GM12878 (cell line): ENCODE data around the gene NDUFA5. TPM values are rescaled to one million over a fixed set of nuclear protein-coding genes. Genes with fewer than 3 reads are reported as not detected.

ENCODE experiments used
- ATAC-seq: fragments of 200-7000 bp; cut with Tn5 transposase; 3 replicates; pipeline ENCODE4 v1.9.1; 2020; ENCODE audit warnings: mild to moderate bottlenecking, moderate library complexity
- BruUV-seq: library from RNA; stranded (reverse); fragments of 400-500 nt; replicated peaks from 2 replicates; lab custom pipeline; 2021; lab: Mats Ljungman, UMichigan
- CTCF ChIA-PET: fragments of 300-600 bp; sonication (Branson Sonifier 250); formaldehyde crosslinking; extraction: SDS; loops from one replicate; lab custom pipeline; 2021; ENCODE audit warnings: inconsistent platforms; lab: Yijun Ruan, JAX
- POLR2A ChIA-PET: fragments of 350-600 bp; formaldehyde crosslinking; extraction: SDS; loops from one replicate; lab custom pipeline; 2021; ENCODE audit warnings: inconsistent platforms; lab: Charles Lee
- RAD21 ChIA-PET: fragments of 300-600 bp; sonication (Branson Sonifier 250); formaldehyde crosslinking; loops from one replicate; lab custom pipeline; 2023; ENCODE audit warnings: antibody characterized with exemption; ENCODE audit not compliant: unreplicated experiment; lab: Charles Lee
- SMC1A ChIA-PET: fragments of 300-600 bp; sonication (Branson Sonifier 250); formaldehyde crosslinking; loops from one replicate; lab custom pipeline; 2023; ENCODE audit not compliant: unreplicated experiment, uncharacterized antibody; lab: Charles Lee
- DNase-seq: peaks from one replicate; pipeline ENCODE4 v3.0.0-alpha.2; 2011; ENCODE audit warnings: low read depth, low spot score
- FAIRE-seq: peaks from 3 replicates; lab custom pipeline; 2011; peaks lifted over from hg19 to GRCh38; lab: Jason Lieb, UNC
- H2AFZ ChIP-seq: 2 replicates; pipeline ENCODE4 v1.6.0; 2011; ENCODE audit warnings: low read depth, low read length, control low read depth; ENCODE audit not compliant: control insufficient read depth
- H3K27ac ChIP-seq: 2 replicates; pipeline ENCODE4 v1.5.1; 2011; ENCODE audit warnings: control low read depth; ENCODE audit not compliant: control insufficient read depth, insufficient read depth
- H3K27me3 ChIP-seq, 2 experiments: replicated peaks in 1 of 2; 2 replicates each; pipeline versions ENCODE4 v1.6.0 to v1.6.1; 2011; ENCODE audit warnings: low read length in 1 of 2; ENCODE audit not compliant: control insufficient read depth in 2 of 2, insufficient read depth in 2 of 2
- H3K36me3 ChIP-seq, 2 experiments: 2 replicates each; pipeline ENCODE4 v1.5.1; 2011; ENCODE audit warnings: low read length in 1 of 2; ENCODE audit not compliant: control insufficient read depth in 2 of 2, insufficient read depth in 2 of 2
- H3K4me1 ChIP-seq: 2 replicates; pipeline ENCODE4 v1.6.1; 2011; ENCODE audit warnings: mild to moderate bottlenecking, low read length, moderate library complexity, mixed read lengths; ENCODE audit not compliant: control insufficient read depth, insufficient read depth
- H3K4me2 ChIP-seq: 2 replicates; pipeline ENCODE4 v1.6.0; 2011; ENCODE audit warnings: control low read depth; ENCODE audit not compliant: control insufficient read depth, insufficient read depth
- H3K4me3 ChIP-seq: fragments of 200-600 bp; sonication (generic); 2 replicates; pipeline ENCODE4 v1.5.1; 2016
- H3K79me2 ChIP-seq: 2 replicates; pipeline ENCODE4 v1.6.0; 2011; ENCODE audit warnings: low read length; ENCODE audit not compliant: control insufficient read depth, insufficient read depth
- H3K9ac ChIP-seq: 2 replicates; pipeline ENCODE4 v1.8.0; 2011; ENCODE audit warnings: low read length, control low read depth, mixed read lengths; ENCODE audit not compliant: control insufficient read depth, insufficient read depth
- H3K9me3 ChIP-seq: replicated peaks from 3 replicates; pipeline ENCODE4 v1.5.1; 2011; ENCODE audit warnings: mild to moderate bottlenecking, low read length; ENCODE audit not compliant: control insufficient read depth, insufficient read depth
- H4K20me1 ChIP-seq: 2 replicates; pipeline ENCODE4 v1.6.0; 2011; ENCODE audit not compliant: control insufficient read depth, insufficient read depth
- IKZF1 ChIP-seq: fragments of 450-650 bp; conservative IDR thresholded peaks from 2 replicates; pipeline ENCODE4 v1.6.1; 2017; ENCODE audit warnings: antibody characterized with exemption, mild to moderate bottlenecking
- PML ChIP-seq: IDR thresholded peaks from 2 replicates; pipeline ENCODE4 v1.6.1; 2012; ENCODE audit warnings: low read length, inconsistent platforms
- POLR2AphosphoS2 ChIP-seq: IDR thresholded peaks from 2 replicates; pipeline ENCODE4 v1.6.1; 2011; ENCODE audit warnings: low read depth, mild to moderate bottlenecking, low read length, improper control_type of control experiment, moderate library complexity
- REST ChIP-seq: IDR thresholded peaks from 2 replicates; pipeline ENCODE4 v1.6.1; 2012; ENCODE audit warnings: mild to moderate bottlenecking, low read depth, low read length
- SUPT20H ChIP-seq: IDR thresholded peaks from 2 replicates; pipeline ENCODE4 v1.6.1; 2011; ENCODE audit warnings: low read depth, mild to moderate bottlenecking, low read length, moderate library complexity, borderline replicate concordance; ENCODE audit not compliant: control insufficient read depth
- WGBS: methylation state at CpG from one replicate; pipeline ENCODE4 v1.1.6; 2016; ENCODE audit warnings: low lambda C conversion rate; ENCODE audit not compliant: insufficient replicate concordance, insufficient coverage; ENCODE audit errors: missing lambda C conversion rate; 5-methylcytosine and 5-hydroxymethylcytosine counted together
- in situ Hi-C: fragments of 300-500 bp; cut with MboI; formaldehyde crosslinking; loops from 9 replicates; pipeline ENCODE4 v1.14.3; 2018; ENCODE audit warnings: mixed read lengths
- intact Hi-C: fragments of 100-400 bp; cut with micrococcal nuclease; formaldehyde crosslinking; loops from one replicate; pipeline ENCODE4 v1.14.2; 2022; ENCODE audit not compliant: unreplicated experiment
- polyA plus RNA-seq, 11 experiments: library from polyadenylated mRNA; depleted of rRNA in 4 of 11; unstranded in 6 of 11; stranded (reverse) in 5 of 11; fragments of >200 nt; fragmentation: Nextera tagmentation in 4 of 11; fragmentation: Illumina TruSeq in 1 of 11; extraction: Ambion mirVana in 4 of 11; extraction: Trizol in 1 of 11; gene quantifications; 1 replicate in 1 of 11; 2 replicates in 10 of 11; pipeline versions ENCODE4 v1.2.1 to v1.2.3, GENCODE V29; 2011 to 2016; ENCODE audit warnings: inconsistent platforms in 2 of 11, missing spikeins in 2 of 11, low read depth in 1 of 11
- total RNA-seq, 4 experiments: library from RNA; depleted of rRNA in 3 of 4; stranded (reverse); fragments of >200 nt in 3 of 4; fragmentation: Illumina TruSeq in 1 of 4; extraction: Trizol in 1 of 4; gene quantifications; 2 replicates each; pipeline versions ENCODE4 v1.2.1 to v1.2.3, GENCODE V29; 2013 to 2021
- TF ChIP-seq, protein P1 (sequence below): fragments of 450-650 bp; IDR thresholded peaks from 2 replicates; pipeline ENCODE4 v1.6.1; 2017; ENCODE audit warnings: mild to moderate bottlenecking, moderate library complexity
- TF ChIP-seq, protein P2 (sequence below): fragments of 450-650 bp; IDR thresholded peaks from 2 replicates; pipeline ENCODE4 v1.6.1; 2016; ENCODE audit warnings: mild to moderate bottlenecking

The NDUFA5 gene
- total and polyA plus RNA-seq, 10 of the 15 experiments (the other 5 are each of a cell fraction or from before 2014, with no cell fraction given): 51.0 to 209 (median 86.9) TPM

- TF ChIP-seq IKZF1 (no peak), SUPT20H (no peak)
- TF ChIP-seq, protein P1, sequence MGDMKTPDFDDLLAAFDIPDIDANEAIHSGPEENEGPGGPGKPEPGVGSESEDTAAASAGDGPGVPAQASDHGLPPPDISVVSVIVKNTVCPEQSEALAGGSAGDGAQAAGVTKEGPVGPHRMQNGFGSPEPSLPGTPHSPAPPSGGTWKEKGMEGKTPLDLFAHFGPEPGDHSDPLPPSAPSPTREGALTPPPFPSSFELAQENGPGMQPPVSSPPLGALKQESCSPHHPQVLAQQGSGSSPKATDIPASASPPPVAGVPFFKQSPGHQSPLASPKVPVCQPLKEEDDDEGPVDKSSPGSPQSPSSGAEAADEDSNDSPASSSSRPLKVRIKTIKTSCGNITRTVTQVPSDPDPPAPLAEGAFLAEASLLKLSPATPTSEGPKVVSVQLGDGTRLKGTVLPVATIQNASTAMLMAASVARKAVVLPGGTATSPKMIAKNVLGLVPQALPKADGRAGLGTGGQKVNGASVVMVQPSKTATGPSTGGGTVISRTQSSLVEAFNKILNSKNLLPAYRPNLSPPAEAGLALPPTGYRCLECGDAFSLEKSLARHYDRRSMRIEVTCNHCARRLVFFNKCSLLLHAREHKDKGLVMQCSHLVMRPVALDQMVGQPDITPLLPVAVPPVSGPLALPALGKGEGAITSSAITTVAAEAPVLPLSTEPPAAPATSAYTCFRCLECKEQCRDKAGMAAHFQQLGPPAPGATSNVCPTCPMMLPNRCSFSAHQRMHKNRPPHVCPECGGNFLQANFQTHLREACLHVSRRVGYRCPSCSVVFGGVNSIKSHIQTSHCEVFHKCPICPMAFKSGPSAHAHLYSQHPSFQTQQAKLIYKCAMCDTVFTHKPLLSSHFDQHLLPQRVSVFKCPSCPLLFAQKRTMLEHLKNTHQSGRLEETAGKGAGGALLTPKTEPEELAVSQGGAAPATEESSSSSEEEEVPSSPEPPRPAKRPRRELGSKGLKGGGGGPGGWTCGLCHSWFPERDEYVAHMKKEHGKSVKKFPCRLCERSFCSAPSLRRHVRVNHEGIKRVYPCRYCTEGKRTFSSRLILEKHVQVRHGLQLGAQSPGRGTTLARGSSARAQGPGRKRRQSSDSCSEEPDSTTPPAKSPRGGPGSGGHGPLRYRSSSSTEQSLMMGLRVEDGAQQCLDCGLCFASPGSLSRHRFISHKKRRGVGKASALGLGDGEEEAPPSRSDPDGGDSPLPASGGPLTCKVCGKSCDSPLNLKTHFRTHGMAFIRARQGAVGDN: no peak
These were observed 26.2 kb upstream of the NDUFA5 start (continued) for GRCh38 chr7:123583821-123584220.

DNA sequence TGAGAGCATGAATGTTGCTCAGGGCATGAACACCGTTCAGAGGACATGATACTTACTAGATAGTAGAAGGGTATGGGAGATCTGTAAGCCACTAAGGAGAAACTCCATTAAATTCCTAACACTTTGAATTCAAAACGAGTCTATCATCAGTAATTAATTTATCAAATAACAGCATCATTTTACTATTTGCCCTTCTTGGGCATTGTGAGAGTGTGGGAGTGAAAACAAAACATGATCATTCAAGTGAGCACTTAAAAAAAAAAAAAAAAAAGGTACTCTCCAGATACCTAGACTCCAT lies 23.5 kb upstream of the NDUFA5 start:
- intact Hi-C loops: no loop called here
- Histone ChIP-seq H3K27me3 (no peaks in the 10 kb centered on the region; a peak in 2 of 4 replicates), H3K4me1 (no peaks in the 10 kb centered on the region), H2AFZ (no peak overlapping the region; the same call in 1 of the 2 replicates), H3K9ac (no peak overlapping the region), H3K36me3 (no peaks in the 10 kb centered on the region), H4K20me1 (no peaks in the 10 kb centered on the region), H3K27ac (no peak overlapping the region), H3K79me2 (no peaks in the 10 kb centered on the region), H3K9me3 (no peaks in the 10 kb centered on the region), H3K4me2 (no peak overlapping the region), H3K4me3 (no peak overlapping the region)
- ChIA-PET RAD21 (interaction anchor here (0.6 to 2.2 kb wide), 3 partner anchors 214 to 291 kb away, joined by 3 to 7 read pairs (median 3); no protein-coding TSS in a partner anchor), POLR2A (no interaction called here), SMC1A (interaction anchor here (0.6 to 1.7 kb wide), 4 partner anchors 87 to 816 kb away, joined by 3 to 6 read pairs (median 3); no protein-coding TSS in a partner anchor), CTCF (interaction anchor here (0.6 to 2.6 kb wide), 10 partner anchors 10 to 309 kb away, joined by 3 to 14 read pairs (median 4); partner anchors contain the start of gene NDUFA5)
- in situ Hi-C loops: no loop called here
- no peak for DNase-seq
- 0% methylated on average over 2 of the region's 2 CpGs for WGBS
- FAIRE-seq: no peak
- TF ChIP-seq, protein P1: no peak
- TF ChIP-seq, protein P2, sequence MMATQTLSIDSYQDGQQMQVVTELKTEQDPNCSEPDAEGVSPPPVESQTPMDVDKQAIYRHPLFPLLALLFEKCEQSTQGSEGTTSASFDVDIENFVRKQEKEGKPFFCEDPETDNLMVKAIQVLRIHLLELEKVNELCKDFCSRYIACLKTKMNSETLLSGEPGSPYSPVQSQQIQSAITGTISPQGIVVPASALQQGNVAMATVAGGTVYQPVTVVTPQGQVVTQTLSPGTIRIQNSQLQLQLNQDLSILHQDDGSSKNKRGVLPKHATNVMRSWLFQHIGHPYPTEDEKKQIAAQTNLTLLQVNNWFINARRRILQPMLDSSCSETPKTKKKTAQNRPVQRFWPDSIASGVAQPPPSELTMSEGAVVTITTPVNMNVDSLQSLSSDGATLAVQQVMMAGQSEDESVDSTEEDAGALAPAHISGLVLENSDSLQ: no peak
- TF ChIP-seq PML: no peak
- no peak for TF ChIP-seq REST
- no peak for TF ChIP-seq POLR2AphosphoS2
- ATAC-seq: no peak
- BruUV-seq: no TSS peak
